Stimulated activated naive CD8-positive, alpha-beta T cell treated with anti-CD3 and anti-CD28 coated beads, Interleukin-15, amount 100 ng/mL, for 72 hours (primary cell): ENCODE data around the gene RNASE12.
"Not testable (repeated sequence)": the region's sequence is repeated elsewhere in the genome, so short reads cannot be mapped to it uniquely, and the experiment has no call there.

Experiments used
- ATAC-seq: fragments of 150-1000 bp; cut with Tn5 transposase; 2 replicates; pipeline ENCODE4 v1.10.0; 2021; ENCODE audit warnings: mild to moderate bottlenecking, moderate library complexity
- DNase-seq, 2 donors: peaks; one replicate each; pipeline ENCODE4 v3.0.0; 2021 to 2022
- H3K27ac Mint-ChIP-seq, 2 donors: one replicate each; pipeline ENCODE4 v1.8.0; 2022; ENCODE audit warnings: mild to moderate bottlenecking in 2 of 2, mixed read lengths in 2 of 2, moderate library complexity in 2 of 2
- H3K27me3 Mint-ChIP-seq: one replicate; pipeline ENCODE4 v1.8.0; 2022; ENCODE audit warnings: mixed read lengths
- H3K4me1 Mint-ChIP-seq: one replicate; pipeline ENCODE4 v1.8.0; 2022; ENCODE audit warnings: mild to moderate bottlenecking, mixed read lengths
- H3K4me3 Mint-ChIP-seq, 2 donors: one replicate each; pipeline ENCODE4 v1.8.0; 2022; ENCODE audit warnings: mild to moderate bottlenecking in 2 of 2, mixed read lengths in 2 of 2, moderate library complexity in 1 of 2
- H3K9me3 Mint-ChIP-seq, 2 donors: one replicate each; pipeline ENCODE4 v1.8.0; 2022; ENCODE audit warnings: mixed read lengths in 2 of 2

RNASE12 gene

GRCh38 chr14:20606190-20606901 lies 15.2 kb upstream of the RNASE12 start:
- Mint-ChIP-seq H3K4me3 (no peak overlapping the region), H3K27me3 (no peaks in the 10 kb centered on the region)
- no peak for DNase-seq

DNA sequence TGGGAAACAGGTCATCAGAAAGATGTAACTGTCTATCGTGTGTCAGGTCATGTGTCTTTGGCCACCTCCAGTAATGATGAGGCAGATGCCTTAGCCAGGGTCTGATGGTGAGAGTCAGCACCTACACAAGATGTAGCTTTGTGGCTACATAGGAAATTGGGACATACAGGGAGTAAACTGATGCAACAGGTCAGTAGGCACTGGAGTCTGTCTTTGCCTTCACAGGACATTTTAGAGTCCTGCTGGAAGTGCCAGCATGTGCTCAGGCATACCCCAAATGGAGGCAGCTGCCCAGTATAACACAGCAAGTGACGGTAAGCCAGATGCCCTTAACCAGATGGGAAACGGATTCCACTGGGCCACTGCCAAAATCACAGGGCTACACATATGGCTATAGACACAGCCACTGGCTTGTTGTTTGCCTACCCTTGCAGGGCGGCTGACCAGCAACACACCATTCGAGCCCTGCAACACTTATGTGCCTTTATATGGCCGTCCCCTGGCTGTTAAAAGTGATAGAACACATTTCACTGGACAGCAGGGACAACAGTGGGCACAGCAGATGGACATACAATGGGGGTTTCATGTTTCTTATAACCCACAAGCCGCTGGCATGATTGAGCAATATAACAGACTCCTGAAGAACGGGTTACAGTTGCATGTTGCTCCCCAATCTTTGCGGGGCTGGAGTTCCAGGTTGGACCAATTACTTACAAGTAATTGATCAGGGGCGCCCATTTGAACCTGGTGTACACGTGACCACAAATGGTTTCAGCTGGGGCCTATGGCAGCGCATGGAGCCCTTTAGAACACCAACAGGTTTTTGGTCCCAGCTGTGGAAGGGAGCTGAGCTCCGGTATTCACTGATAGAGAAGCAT lies 12.9 kb upstream of the RNASE12 start:
- Mint-ChIP-seq H3K27me3 (no peaks in the 10 kb centered on the region), H3K9me3 (no peaks in the 10 kb centered on the region), H3K4me1 (peaks cover 6% of the 10 kb centered on the region), H3K4me3 (no peak overlapping the region), H3K27ac (no peak overlapping the region)
- no peak for ATAC-seq
- no peak for DNase-seq

More at GRCh38 chr14:20606190-20606901, 15.2 kb upstream of the RNASE12 start:
- H3K27ac Mint-ChIP-seq = no peak overlapping the region
- no peaks in the 10 kb centered on the region for H3K9me3 Mint-ChIP-seq
- H3K4me1 Mint-ChIP-seq = peaks cover 6% of the 10 kb centered on the region
- no peak for ATAC-seq

GRCh38 chr14:20602583-20602982 lies 11.4 kb upstream of the RNASE12 start:
- Mint-ChIP-seq H3K27me3 (no peaks in the 10 kb centered on the region), H3K4me3 (no peak overlapping the region), H3K27ac (no peak overlapping the region), H3K4me1 (no peaks in the 10 kb centered on the region), H3K9me3 (no peaks in the 10 kb centered on the region)
- DNase-seq (no peak), ATAC-seq (no peak)

DNA sequence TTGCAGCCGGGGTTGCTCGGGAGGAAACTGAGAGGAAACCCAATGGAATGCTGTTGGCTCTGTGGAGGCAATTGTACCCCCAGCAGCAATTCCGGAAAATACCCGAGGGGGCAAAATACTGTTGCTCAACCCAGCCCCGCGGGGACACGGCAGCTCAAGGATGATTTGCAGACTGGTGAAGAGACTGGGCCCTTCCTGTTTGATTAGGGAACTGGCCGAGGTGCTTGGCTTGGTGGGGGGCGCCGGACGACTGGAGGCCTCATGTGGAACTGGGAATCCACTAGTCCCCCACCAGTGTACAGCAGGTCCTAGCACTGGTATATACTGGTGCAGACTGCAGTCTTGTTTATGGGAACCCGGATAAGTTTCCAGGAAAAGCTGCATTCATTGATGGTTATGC lies 10.3 kb upstream of the RNASE12 start:
- no peak overlapping the region for H3K4me3 Mint-ChIP-seq
- no peak for DNase-seq
- H3K27ac Mint-ChIP-seq = no peak overlapping the region
- H3K27me3 Mint-ChIP-seq = no peaks in the 10 kb centered on the region
- ATAC-seq = no peak
- no peaks in the 10 kb centered on the region for H3K4me1 Mint-ChIP-seq
- no peaks in the 10 kb centered on the region for H3K9me3 Mint-ChIP-seq

GRCh38 chr14:20597108-20597507 lies 5.9 kb upstream of the RNASE12 start:
- Mint-ChIP-seq H3K27me3 (no peaks in the 10 kb centered on the region), H3K4me1 (no peaks in the 10 kb centered on the region), H3K9me3 (no peaks in the 10 kb centered on the region), H3K4me3 (no peak overlapping the region), H3K27ac (no peak overlapping the region)
- no peak for ATAC-seq
- DNase-seq = no peak

DNA sequence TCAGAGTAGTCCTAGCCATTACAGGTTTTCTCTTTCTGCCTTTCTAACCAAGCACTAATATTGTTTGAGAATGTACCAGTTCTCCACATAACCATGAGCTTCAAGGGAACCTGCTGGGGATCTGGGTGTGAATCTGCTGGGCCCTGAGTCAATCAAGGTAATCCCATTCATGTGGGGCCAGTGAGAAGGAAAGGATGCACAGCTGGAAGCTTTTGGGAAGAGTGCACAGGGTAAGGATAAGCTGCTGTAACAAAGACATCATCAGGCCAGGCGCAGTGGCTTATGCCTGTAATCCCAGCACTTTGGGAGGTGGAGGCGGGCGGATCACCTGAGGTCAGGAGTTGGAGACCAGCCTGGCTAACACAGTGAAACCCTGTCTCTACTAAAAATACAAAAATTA lies 4.5 kb upstream of the RNASE12 start:
- not testable (repeated sequence) for DNase-seq, H3K4me1 Mint-ChIP-seq, H3K4me3 Mint-ChIP-seq, H3K9me3 Mint-ChIP-seq, ATAC-seq, H3K27ac Mint-ChIP-seq, H3K27me3 Mint-ChIP-seq

DNA sequence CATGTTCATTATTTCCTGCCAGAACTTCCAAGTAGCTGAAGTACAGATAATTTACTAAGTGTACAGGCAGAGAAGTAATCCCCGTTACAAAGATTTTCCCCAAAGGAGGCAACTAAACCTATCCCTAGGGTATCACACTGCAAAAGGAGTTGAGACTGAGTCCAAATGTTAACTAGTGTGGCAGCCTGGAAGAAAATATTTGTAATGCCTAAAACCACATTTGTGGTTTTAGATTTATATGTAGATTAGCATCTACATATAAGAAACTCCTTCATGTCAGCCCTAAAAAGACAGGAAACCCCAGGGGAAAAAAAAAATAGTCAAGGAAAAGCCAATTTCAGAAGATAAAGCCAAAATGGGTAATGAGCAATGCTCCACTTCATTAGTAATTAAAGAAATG lies 1.4 kb upstream of the RNASE12 start:
- Mint-ChIP-seq H3K4me3 (peak overlapping the region in 1 of 2 donors; percentile 6), H3K9me3 (no peaks in the 10 kb centered on the region), H3K27ac (no peak overlapping the region), H3K27me3 (no peaks in the 10 kb centered on the region), H3K4me1 (no peaks in the 10 kb centered on the region)
- DNase-seq (no peak), ATAC-seq (no peak)

DNA sequence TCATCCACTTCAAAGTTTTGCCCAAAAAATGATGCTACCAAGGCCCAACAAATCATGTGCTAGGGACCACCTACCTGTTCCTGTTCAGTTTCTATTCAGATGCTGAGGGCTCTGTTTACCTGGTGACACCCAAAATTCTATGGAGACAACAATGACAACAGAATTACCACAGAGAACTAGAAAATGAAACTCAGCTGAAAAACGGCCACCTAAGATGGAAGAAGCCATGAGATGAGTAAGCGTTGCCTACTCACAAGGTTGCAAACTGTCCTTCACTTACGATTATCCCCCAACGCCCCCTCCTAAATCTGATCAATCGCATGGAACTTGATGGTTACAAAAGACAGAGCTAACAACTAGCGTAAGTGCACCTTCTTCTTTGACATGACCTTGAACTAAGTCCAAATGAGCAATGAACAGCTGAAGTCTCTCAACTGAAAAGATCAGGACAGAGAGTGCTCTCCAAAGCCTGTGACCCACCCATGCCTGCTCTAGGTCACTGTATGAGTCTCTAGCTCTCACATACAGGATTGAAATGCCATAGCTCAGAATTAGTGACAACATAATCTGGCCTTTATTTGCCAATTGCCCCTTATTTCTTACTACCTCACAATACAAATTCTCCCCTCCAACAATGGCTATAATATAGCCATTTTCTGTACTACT lies 3.6 kb downstream of the RNASE12 start, which contains the start of gene RNASE11:
RNASE11 (minus strand) TSS at position 513 of the 666 bp plus-strand sequence.
- H3K4me1 Mint-ChIP-seq = no peaks in the 10 kb centered on the region
- DNase-seq = no peak
- H3K27ac Mint-ChIP-seq = no peak within 1 kb of the TSS
- H3K9me3 Mint-ChIP-seq = no peaks in the 10 kb centered on the region
- no peak within 1 kb of the TSS for H3K4me3 Mint-ChIP-seq
- H3K27me3 Mint-ChIP-seq = no peaks in the 10 kb centered on the region
- no peak for ATAC-seq

DNA sequence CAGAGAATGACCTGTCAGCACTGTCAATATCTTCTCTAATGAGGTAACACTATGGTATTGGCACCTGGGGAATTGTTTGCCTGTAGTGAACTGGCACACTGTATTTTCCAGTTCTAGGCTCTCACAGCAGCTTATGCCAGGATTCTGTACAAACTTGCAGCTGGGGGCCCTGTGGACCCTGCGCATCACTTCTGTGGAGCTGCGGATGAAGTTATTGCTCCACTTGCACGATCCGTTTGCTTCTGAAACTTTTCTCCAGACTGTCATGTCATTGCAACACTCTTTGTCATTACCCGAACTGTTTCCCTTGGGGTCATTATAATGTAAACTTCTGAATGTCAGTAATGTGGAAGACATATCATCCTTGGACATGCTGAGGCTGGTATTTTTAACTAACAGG lies 7.3 kb downstream of the RNASE12 start:
- ATAC-seq = no peak
- DNase-seq = no peak
- no peak overlapping the region for H3K4me3 Mint-ChIP-seq
- H3K27ac Mint-ChIP-seq = no peak overlapping the region
- H3K4me1 Mint-ChIP-seq = no peaks in the 10 kb centered on the region
- H3K9me3 Mint-ChIP-seq = no peaks in the 10 kb centered on the region
- no peaks in the 10 kb centered on the region for H3K27me3 Mint-ChIP-seq

- no peak overlapping the region for H3K4me3 Mint-ChIP-seq
- H3K27ac Mint-ChIP-seq = no peak overlapping the region
- no peaks in the 10 kb centered on the region for H3K4me1 Mint-ChIP-seq
- H3K9me3 Mint-ChIP-seq = no peaks in the 10 kb centered on the region
- no peak for ATAC-seq
- no peak for DNase-seq
- H3K27me3 Mint-ChIP-seq = no peaks in the 10 kb centered on the region
These were observed 8.0 kb downstream of the RNASE12 start for GRCh38 chr14:20583142-20583541.

GRCh38 chr14:20580242-20580641 lies 10.9 kb downstream of the RNASE12 start:
- no peaks in the 10 kb centered on the region for H3K4me1 Mint-ChIP-seq
- H3K27ac Mint-ChIP-seq = no peak overlapping the region
- H3K9me3 Mint-ChIP-seq = no peaks in the 10 kb centered on the region
- no peak overlapping the region for H3K4me3 Mint-ChIP-seq
- DNase-seq (no peak), ATAC-seq (no peak)
- H3K27me3 Mint-ChIP-seq = no peaks in the 10 kb centered on the region

- H3K4me1 Mint-ChIP-seq = no peaks in the 10 kb centered on the region
- no peaks in the 10 kb centered on the region for H3K27me3 Mint-ChIP-seq
- H3K9me3 Mint-ChIP-seq = no peaks in the 10 kb centered on the region
- H3K27ac Mint-ChIP-seq = no peak overlapping the region
- H3K4me3 Mint-ChIP-seq = no peak overlapping the region
- ATAC-seq = no peak
- DNase-seq = no peak
These were observed 12.2 kb downstream of the RNASE12 start for GRCh38 chr14:20578784-20579502.

DNA sequence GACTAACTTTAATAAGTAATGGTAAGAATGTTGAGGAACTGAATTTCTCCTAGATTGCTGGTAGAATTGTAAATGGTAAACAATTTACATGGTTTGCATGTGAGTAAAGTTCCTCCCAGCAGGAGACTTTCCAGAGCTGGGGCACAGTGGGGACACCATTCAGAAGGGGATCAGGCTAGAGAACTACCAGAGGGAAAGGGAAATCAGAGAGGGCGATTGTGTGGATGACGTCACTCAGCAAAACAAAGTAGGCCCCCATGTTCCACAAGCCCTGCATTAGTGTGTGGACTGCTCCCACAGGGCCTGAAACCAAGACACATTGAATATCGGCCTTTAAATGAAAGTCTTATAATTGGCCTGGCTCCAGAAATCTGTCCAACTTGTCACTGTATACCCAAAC lies 12.9 kb downstream of the RNASE12 start:
- no peak overlapping the region for H3K4me3 Mint-ChIP-seq
- H3K9me3 Mint-ChIP-seq = no peaks in the 10 kb centered on the region
- no peak overlapping the region for H3K27ac Mint-ChIP-seq
- no peaks in the 10 kb centered on the region for H3K4me1 Mint-ChIP-seq
- no peaks in the 10 kb centered on the region for H3K27me3 Mint-ChIP-seq
- ATAC-seq (no peak), DNase-seq (no peak)

DNA sequence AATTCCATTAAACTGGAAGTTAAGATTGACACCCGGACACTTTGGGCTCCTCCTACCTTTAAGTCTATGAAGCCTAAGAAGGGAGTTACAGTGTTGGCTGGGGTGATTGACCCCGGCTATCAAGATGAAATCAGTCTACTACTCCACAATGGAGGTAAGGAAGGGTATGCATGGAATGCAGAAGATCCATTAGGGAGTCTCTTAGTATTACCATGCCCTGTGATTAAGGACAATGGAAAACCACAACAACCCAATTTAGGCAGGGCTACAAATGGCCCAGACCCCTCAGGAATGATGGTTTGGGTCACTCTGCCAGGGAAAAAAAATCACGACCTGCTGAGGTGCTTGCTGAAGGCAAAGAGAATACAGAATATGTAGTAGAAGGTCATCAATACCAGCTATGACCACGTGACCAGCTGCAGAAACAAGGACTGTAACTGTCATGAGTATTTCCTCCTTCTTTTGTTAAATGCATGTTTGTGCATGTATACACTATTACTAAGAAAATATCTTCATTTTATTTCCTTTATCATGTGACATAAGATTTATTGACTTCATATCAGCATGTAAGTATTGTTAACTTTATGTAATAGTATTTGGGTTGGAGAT lies 18.7 kb downstream of the RNASE12 start:
- ATAC-seq, H3K4me1 Mint-ChIP-seq, H3K27ac Mint-ChIP-seq, DNase-seq, H3K4me3 Mint-ChIP-seq, H3K27me3 Mint-ChIP-seq: not testable (repeated sequence)
- peaks cover 12 to 14% of the 10 kb centered on the region in 2 donors for H3K9me3 Mint-ChIP-seq

- H3K9me3 Mint-ChIP-seq = peaks cover 12 to 14% of the 10 kb centered on the region in 2 donors
- H3K4me3 Mint-ChIP-seq, H3K27ac Mint-ChIP-seq, H3K4me1 Mint-ChIP-seq, H3K27me3 Mint-ChIP-seq, ATAC-seq, DNase-seq: not testable (repeated sequence)
These were observed 20.5 kb downstream of the RNASE12 start for GRCh38 chr14:20570720-20571119.
